ENCODE data around the gene BRICD5.
"Not testable (repeated sequence)": the region's sequence is repeated elsewhere in the genome, so short reads cannot be mapped to it uniquely, and the experiment has no call there.

BRICD5 gene

GRCh38 chr16:2223221-2223941, 12.7 kb upstream of the BRICD5 start, which contains the start of gene E4F1:
E4F1 (plus strand) TSS chr16:2223591; CDS start chr16:2223614, 23 bp downstream.
- DNase-seq (ENCODE audit: low read depth): peak; percentile 100

GRCh38 chr16:2216330-2216729, 5.7 kb upstream of the BRICD5 start:
- DNase-seq (ENCODE audit: low read depth): no peak

GRCh38 chr16:2214719-2214968, 4.0 kb upstream of the BRICD5 start, which contains the start of gene PGP:
PGP (minus strand) TSS chr16:2214840; CDS start chr16:2214777, 63 bp downstream.
- DNase-seq (ENCODE audit: low read depth): no peak

GRCh38 chr16:2213817-2214718, 3.4 kb upstream of the BRICD5 start:
- no peak for DNase-seq (ENCODE audit: low read depth)

- no peak for DNase-seq (ENCODE audit: low read depth)
Measured at GRCh38 chr16:2212362-2213324, 2.0 kb upstream of the BRICD5 start.

GRCh38 chr16:2211923-2212347, 1.3 kb upstream of the BRICD5 start:
- DNase-seq (ENCODE audit: low read depth): no peak

GRCh38 chr16:2210009-2210332, 692 bp downstream of the BRICD5 start:
- DNase-seq (ENCODE audit: low read depth): no peak

GRCh38 chr16:2209258-2210008, 1.2 kb downstream of the BRICD5 start:
- no peak for DNase-seq (ENCODE audit: low read depth)

- no peak for DNase-seq (ENCODE audit: low read depth)
Measured at GRCh38 chr16:2208772-2209171, 1.9 kb downstream of the BRICD5 start.

GRCh38 chr16:2208308-2208707, 2.4 kb downstream of the BRICD5 start:
- no peak for DNase-seq (ENCODE audit: low read depth)

- no peak for DNase-seq (ENCODE audit: low read depth)
Measured at GRCh38 chr16:2207872-2208271, 2.8 kb downstream of the BRICD5 start.

GRCh38 chr16:2206780-2207433, 3.8 kb downstream of the BRICD5 start:
- DNase-seq (ENCODE audit: low read depth): no peak

- no peak for DNase-seq (ENCODE audit: low read depth)
Measured at GRCh38 chr16:2206420-2206779, 4.3 kb downstream of the BRICD5 start.

- no peak for DNase-seq (ENCODE audit: low read depth)
Measured at GRCh38 chr16:2205967-2206313, 4.7 kb downstream of the BRICD5 start.

- peak; percentile 89 for DNase-seq (ENCODE audit: low read depth)
Measured at GRCh38 chr16:2205104-2205966, 5.3 kb downstream of the BRICD5 start, which contains the start of gene MLST8. MLST8 (plus strand) TSS chr16:2205454; CDS start chr16:2206086, 632 bp downstream.

- DNase-seq (ENCODE audit: low read depth): no peak
Measured at GRCh38 chr16:2204416-2205103, 6.1 kb downstream of the BRICD5 start.

GRCh38 chr16:2203119-2203688, 7.5 kb downstream of the BRICD5 start:
- DNase-seq (ENCODE audit: low read depth): not testable (repeated sequence)

- DNase-seq (ENCODE audit: low read depth): no peak
Measured at GRCh38 chr16:2200313-2200712, 10.3 kb downstream of the BRICD5 start.

GRCh38 chr16:2199621-2200139, 11.0 kb downstream of the BRICD5 start:
- DNase-seq (ENCODE audit: low read depth): no peak

Data from activated T-cell treated with anti-CD3 and anti-CD28 coated beads for 48 hours (primary cell).